Measurements from ENCODE around the gene C16orf90.

DNA sequence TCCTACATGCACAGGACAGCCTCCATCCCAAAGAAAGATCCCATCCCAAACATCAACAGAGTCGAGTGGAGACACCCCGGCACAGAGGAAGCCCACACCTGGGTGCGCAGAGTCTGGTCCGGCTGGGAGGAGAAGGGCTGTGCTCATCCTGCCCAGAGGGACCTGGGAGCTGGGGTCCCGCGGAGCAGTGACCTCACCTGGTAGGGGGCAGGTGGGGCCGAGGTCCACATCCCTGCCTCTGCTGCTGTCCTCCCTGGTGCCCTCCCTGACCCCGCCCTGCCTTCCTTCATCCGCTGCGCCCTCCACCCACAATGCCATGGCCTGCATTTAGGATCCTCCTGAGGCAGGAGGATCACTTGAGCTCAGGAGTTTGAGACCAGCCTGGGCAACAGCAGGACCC, 2.9 kb downstream of the C16orf90 start:
- TF ChIP-seq CTCF (IDR thresholded peaks at IDR 0.05; ENCODE audit: borderline replicate concordance, extremely low read depth, low read length, poor library complexity, severe bottlenecking) (no peak), EZH2 (IDR thresholded peaks at IDR 0.05; ENCODE audit: borderline replicate concordance, low read depth, low read length, severe bottlenecking) (no peak)
